HepG2 (cell line): ENCODE data around the gene CR1L. TPM values are rescaled to one million over a fixed set of nuclear protein-coding genes. Genes with fewer than 3 reads are reported as not detected.
"Not testable (repeated sequence)": the region's sequence is repeated elsewhere in the genome, so short reads cannot be mapped to it uniquely, and the experiment has no call there.

Source experiments
- ATAC-seq: fragments of 200-7000 bp; cut with Tn5 transposase; 3 replicates; pipeline ENCODE4 v1.9.1; 2020; ENCODE audit warnings: mild to moderate bottlenecking, moderate library complexity
- BruUV-seq: library from RNA; stranded (reverse); fragments of 400-500 nt; replicated peaks from 2 replicates; lab custom pipeline; 2021; lab: Mats Ljungman, UMichigan
- CTCF ChIA-PET: fragments of 300-600 bp; formaldehyde crosslinking; extraction: SDS; loops from one replicate; lab custom pipeline; 2021; ENCODE audit warnings: low total read pairs, inconsistent platforms, low intra/inter-chr PET ratio; lab: Yijun Ruan, JAX
- POLR2A ChIA-PET: fragments of 350-600 bp; sonication (Branson Sonifier 250); formaldehyde crosslinking; loops from one replicate; lab custom pipeline; 2020; ENCODE audit warnings: antibody characterized with exemption, inconsistent platforms; lab: Yijun Ruan, JAX
- DNase-seq: peaks from one replicate; pipeline ENCODE4 v3.0.0-alpha.2; 2015; ENCODE audit warnings: low spot score
- FAIRE-seq: peaks from 3 replicates; lab custom pipeline; 2011; peaks lifted over from hg19 to GRCh38; lab: Jason Lieb, UNC
- H2AFZ ChIP-seq: one replicate; pipeline ENCODE4 v1.6.1; 2011; ENCODE audit warnings: low read length, inconsistent platforms
- H3K27ac ChIP-seq: fragments of 300-600 bp; 3 replicates; pipeline ENCODE4 v1.8.0; 2011; ENCODE audit warnings: mixed run types, mild to moderate bottlenecking, mixed read lengths, low read length, inconsistent platforms; ENCODE audit not compliant: insufficient read depth; ENCODE audit errors: extremely low read length
- H3K27me3 ChIP-seq, 2 experiments: fragments of 200-600 bp in 1 of 2; 2 replicates in 1 of 2; 3 replicates in 1 of 2; pipeline versions ENCODE4 v1.6.0 to v1.8.0; 2011; ENCODE audit warnings: low read length in 2 of 2, mild to moderate bottlenecking in 2 of 2, moderate library complexity in 2 of 2, inconsistent platforms in 1 of 2; ENCODE audit not compliant: insufficient read depth in 2 of 2, control insufficient read depth in 1 of 2
- H3K36me3 ChIP-seq, 2 experiments: fragments of 200-600 bp in 1 of 2; replicated peaks in 1 of 2; 2 replicates in 1 of 2; 3 replicates in 1 of 2; pipeline versions ENCODE4 v1.5.1 to v1.8.0; 2011; ENCODE audit warnings: low read length in 2 of 2, inconsistent platforms in 1 of 2; ENCODE audit not compliant: insufficient read depth in 2 of 2, control insufficient read depth in 1 of 2
- H3K4me1 ChIP-seq: 2 replicates; pipeline ENCODE4 v1.5.1; 2012; ENCODE audit warnings: low read length, inconsistent platforms; ENCODE audit not compliant: insufficient read depth
- H3K4me2 ChIP-seq: 2 replicates; pipeline ENCODE4 v1.6.0; 2011; ENCODE audit warnings: low read depth, low read length, inconsistent platforms
- H3K4me3 ChIP-seq, 3 experiments: fragments of 200-600 bp in 1 of 3; sonication (generic), shearing (Covaris generic) in 1 of 3; replicated peaks in 1 of 3; 2 replicates each; pipeline ENCODE4 v1.5.1; 2011 to 2016; ENCODE audit warnings: low read length in 3 of 3, inconsistent platforms in 2 of 3, low read depth in 2 of 3, mild to moderate bottlenecking in 2 of 3, control low read depth in 1 of 3, mixed read lengths in 1 of 3; ENCODE audit not compliant: insufficient read depth in 1 of 3
- H3K79me2 ChIP-seq: one replicate; pipeline ENCODE4 v1.6.1; 2011; ENCODE audit warnings: low read length, inconsistent platforms; ENCODE audit not compliant: insufficient read depth
- H3K9ac ChIP-seq: 2 replicates; pipeline ENCODE4 v1.6.0; 2011; ENCODE audit warnings: mild to moderate bottlenecking, low read depth, low read length, inconsistent platforms; ENCODE audit not compliant: insufficient read depth
- H3K9me3 ChIP-seq: 2 replicates; pipeline ENCODE4 v1.5.1; 2012; ENCODE audit warnings: mild to moderate bottlenecking, low read length
- H4K20me1 ChIP-seq: 2 replicates; pipeline ENCODE4 v1.6.0; 2011; ENCODE audit warnings: inconsistent platforms, mild to moderate bottlenecking, low read length, moderate library complexity; ENCODE audit not compliant: insufficient read depth
- WGBS: methylation state at CpG from one replicate; pipeline ENCODE4 v1.1.6; 2017; ENCODE audit warnings: low lambda C conversion rate; 5-methylcytosine and 5-hydroxymethylcytosine counted together
- in situ Hi-C: cut with HindIII; loops from 2 replicates; pipeline ENCODE4 v1.10.0; 2017; ENCODE audit warnings: low pct_unique_long_range_greater_than_20kb; ENCODE audit not compliant: extremely low pct_ligation_motif_present
- intact Hi-C: fragments of 100-400 bp; cut with micrococcal nuclease; formaldehyde crosslinking; loops from one replicate; pipeline ENCODE4 v1.10.0; 2022; ENCODE audit not compliant: unreplicated experiment
- polyA plus RNA-seq, 8 experiments: library from polyadenylated mRNA; depleted of rRNA in 3 of 8; stranded (reverse) in 7 of 8; unstranded in 1 of 8; fragments of >200 nt; fragmentation: Illumina TruSeq in 4 of 8; extraction: Trizol in 4 of 8; gene quantifications; 2 replicates each; pipeline versions ENCODE4 v1.2.1 to v1.2.3, GENCODE V29; 2011 to 2016; ENCODE audit warnings: low read depth in 4 of 8, missing spikeins in 1 of 8, mixed read lengths in 1 of 8; ENCODE audit not compliant: insufficient read depth in 1 of 8
- total RNA-seq, 5 experiments: library from RNA; depleted of rRNA; stranded (reverse); fragments of >200 nt; fragmentation: Illumina TruSeq; extraction: Trizol; gene quantifications; 2 replicates each; pipeline ENCODE4 v1.2.3, GENCODE V29; 2016; ENCODE audit warnings: low read depth in 1 of 5

Gene CR1L
- total and polyA plus RNA-seq, 2 of the 13 experiments (the other 11 are each of a cell fraction or from before 2014, with no cell fraction given) = not detected

DNA sequence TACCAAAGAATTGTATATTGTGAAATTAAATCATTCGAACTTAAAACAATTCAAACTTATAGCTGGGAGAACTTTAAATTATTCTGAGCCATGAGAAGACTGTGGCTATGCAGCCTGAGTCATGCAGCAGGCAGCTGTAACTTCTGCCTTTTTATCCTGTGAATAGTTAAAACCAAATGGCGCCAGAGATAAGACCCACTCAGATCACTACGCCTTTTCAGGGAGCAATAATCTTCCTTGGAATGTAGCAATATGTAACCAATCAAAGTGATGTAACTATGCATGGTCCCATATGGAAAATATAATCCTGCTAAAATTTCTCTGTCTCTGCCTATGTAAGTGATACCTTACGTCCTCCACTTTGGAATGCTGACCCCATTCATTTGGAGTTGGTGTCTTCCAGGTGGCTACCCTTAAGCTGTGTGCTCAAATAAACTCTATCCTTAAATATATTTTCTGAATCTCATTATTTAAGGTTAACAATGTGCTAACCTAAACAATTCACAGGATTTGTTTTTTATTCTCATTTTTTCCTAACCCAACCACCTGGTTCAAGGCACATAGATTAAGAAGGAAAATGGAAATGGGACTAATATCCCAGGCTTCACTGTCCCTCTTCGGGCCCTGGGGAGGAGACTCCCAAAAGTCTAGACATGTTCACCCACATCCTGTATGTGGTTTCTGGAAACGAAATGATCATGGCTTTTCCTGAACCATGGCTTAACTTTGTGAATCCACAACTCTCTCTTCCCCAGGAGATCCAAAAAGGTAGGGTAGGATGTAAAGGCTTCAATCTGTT is 35.9 kb downstream of the CR1L start:
- H3K9me3 ChIP-seq, DNase-seq, FAIRE-seq, H3K4me2 ChIP-seq, ATAC-seq, H4K20me1 ChIP-seq, H2AFZ ChIP-seq, H3K36me3 ChIP-seq, POLR2A ChIA-PET, BruUV-seq, H3K27me3 ChIP-seq, H3K9ac ChIP-seq, intact Hi-C loops, H3K27ac ChIP-seq, H3K4me1 ChIP-seq, CTCF ChIA-PET, in situ Hi-C loops, H3K4me3 ChIP-seq, H3K79me2 ChIP-seq: not testable (repeated sequence)
- WGBS = 11% methylated on average over 6 of the region's 6 CpGs

DNA sequence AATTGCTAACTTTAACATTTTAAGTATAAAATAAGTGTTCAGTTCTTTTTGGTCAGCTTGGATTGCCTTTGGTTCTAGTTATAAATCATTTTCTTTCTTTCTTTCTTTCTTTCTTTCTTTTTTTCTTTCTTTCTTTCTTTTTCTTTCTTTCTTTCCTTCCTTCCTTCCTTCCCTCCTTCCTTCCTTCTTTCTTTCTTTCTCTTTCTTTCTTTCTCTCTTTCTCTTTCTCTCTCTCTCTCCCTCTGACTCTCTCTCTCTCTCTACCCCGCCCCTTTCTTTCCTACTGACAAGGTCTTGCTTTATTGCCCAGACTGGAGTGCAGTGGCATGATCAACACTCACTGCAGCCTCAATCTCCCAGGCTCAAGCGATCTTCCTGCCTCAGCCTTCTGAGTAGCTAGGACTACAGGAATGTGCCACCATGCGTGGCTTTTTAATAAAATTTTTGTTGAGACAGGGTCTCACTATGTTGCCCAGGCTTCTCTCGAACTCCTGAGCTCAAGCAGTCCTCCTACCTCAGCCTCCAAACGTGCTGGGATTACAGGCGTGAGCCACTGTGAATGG is 38.0 kb downstream of the CR1L start:
- H3K79me2 ChIP-seq, H3K36me3 ChIP-seq, H3K27me3 ChIP-seq, intact Hi-C loops, POLR2A ChIA-PET, H3K9ac ChIP-seq, in situ Hi-C loops, H3K27ac ChIP-seq, FAIRE-seq, CTCF ChIA-PET, H2AFZ ChIP-seq, H4K20me1 ChIP-seq, H3K4me1 ChIP-seq, DNase-seq, ATAC-seq, BruUV-seq, H3K4me3 ChIP-seq, H3K4me2 ChIP-seq, H3K9me3 ChIP-seq: not testable (repeated sequence)
- under 1% methylated on average over 6 of the region's 6 CpGs for WGBS

- FAIRE-seq, H3K27ac ChIP-seq, ATAC-seq, DNase-seq, in situ Hi-C loops, intact Hi-C loops, H3K4me2 ChIP-seq, POLR2A ChIA-PET, H4K20me1 ChIP-seq, BruUV-seq, H2AFZ ChIP-seq, H3K79me2 ChIP-seq, H3K9me3 ChIP-seq, H3K36me3 ChIP-seq, H3K27me3 ChIP-seq, H3K4me3 ChIP-seq, CTCF ChIA-PET, H3K9ac ChIP-seq, H3K4me1 ChIP-seq: not testable (repeated sequence)
- WGBS = 41% methylated on average over 4 of the region's 4 CpGs
Observed at GRCh38 chr1:207690551-207690950, 45.6 kb downstream of the CR1L start.
